ENCODE data around the gene DHX35. TPM values are rescaled to one million over a fixed set of nuclear protein-coding genes. Genes with fewer than 3 reads are reported as not detected.

The DHX35 gene
- total and polyA plus RNA-seq, 2 experiments from 2014 or later, result 8.3 to 25.9 TPM

DNA sequence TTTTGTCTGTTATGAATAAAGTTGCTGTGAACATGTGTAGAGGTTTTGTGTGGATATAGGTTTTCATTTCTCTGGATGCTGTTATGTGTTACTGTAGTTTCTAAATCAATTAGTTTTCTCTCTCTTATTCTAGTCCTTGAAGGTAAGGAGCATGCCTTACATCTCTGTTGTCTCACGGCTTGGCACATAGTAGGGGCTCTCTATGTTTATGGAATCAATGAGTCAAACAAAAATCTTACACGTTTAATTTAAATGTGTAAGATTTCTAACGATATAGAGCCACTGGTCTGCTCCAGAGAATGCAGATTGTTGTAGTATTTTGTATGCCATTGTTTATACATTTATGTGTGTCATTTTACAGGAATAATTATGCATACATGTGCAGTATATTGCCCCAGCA lies 15.3 kb upstream of the DHX35 start (continued):
- TF ChIP-seq, protein P1, sequence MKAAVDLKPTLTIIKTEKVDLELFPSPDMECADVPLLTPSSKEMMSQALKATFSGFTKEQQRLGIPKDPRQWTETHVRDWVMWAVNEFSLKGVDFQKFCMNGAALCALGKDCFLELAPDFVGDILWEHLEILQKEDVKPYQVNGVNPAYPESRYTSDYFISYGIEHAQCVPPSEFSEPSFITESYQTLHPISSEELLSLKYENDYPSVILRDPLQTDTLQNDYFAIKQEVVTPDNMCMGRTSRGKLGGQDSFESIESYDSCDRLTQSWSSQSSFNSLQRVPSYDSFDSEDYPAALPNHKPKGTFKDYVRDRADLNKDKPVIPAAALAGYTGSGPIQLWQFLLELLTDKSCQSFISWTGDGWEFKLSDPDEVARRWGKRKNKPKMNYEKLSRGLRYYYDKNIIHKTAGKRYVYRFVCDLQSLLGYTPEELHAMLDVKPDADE (IDR thresholded peaks at IDR 0.05), result no peak

DNA sequence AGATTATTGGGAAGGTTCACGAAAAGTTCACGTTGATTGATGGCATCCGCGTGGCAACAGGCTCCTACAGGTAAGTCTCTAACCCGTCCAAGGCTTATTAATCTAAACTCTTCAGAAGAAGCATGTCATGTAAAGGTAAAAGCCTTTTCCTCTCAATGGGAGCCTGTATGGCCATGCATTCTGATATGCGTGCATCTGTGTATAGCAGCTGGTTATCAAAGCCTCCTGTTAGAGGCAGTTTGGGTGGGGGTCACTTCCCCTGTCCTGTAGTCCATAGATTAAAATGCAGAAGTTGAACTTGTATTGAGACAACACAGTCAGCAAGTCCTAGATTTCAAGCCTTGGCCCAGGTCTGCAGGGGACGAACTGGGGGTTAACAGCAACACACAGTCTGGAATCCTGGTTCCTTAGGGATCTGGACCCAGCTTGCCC lies 14.2 kb upstream of the DHX35 start:
- no peak overlapping the region for H3K4me2 ChIP-seq
- peaks cover 29% of the 10 kb centered on the region for H3K79me2 ChIP-seq (replicated peaks; ENCODE audit: insufficient read depth)
- H3K27ac Mint-ChIP-seq, result no peak overlapping the region
- ATAC-seq (no peak), DNase-seq (ENCODE audit: low spot score) (no peak)
- H3F3A ChIP-seq (replicated peaks; ENCODE audit: low read depth), result 0 out of 2 replicates have a peak, but pooled peaks cover 2% of the 10 kb centered on the region
- H3K9me2 ChIP-seq (ENCODE audit: insufficient read depth), result no peaks in the 10 kb centered on the region
- H3K27me3 Mint-ChIP-seq (ENCODE audit: insufficient read depth, low read depth, poor library complexity), result peaks cover 3% of the 10 kb centered on the region
- peaks cover 39% of the 10 kb centered on the region; the same call in 1 of the 2 replicates for H4K20me1 ChIP-seq (replicated peaks; ENCODE audit: insufficient read depth)
- TF ChIP-seq STAT1 (IDR thresholded peaks at IDR 0.05; ENCODE audit: unreplicated experiment), result no peak
- no peak overlapping the region for H3K4me3 ChIP-seq
- H3K27me3 ChIP-seq (ENCODE audit: insufficient read depth), result no peaks in the 10 kb centered on the region
- H3K9me3 Mint-ChIP-seq, result no peaks in the 10 kb centered on the region
- no peak overlapping the region for H3K4me3 Mint-ChIP-seq
- H3K36me3 Mint-ChIP-seq (ENCODE audit: low read depth), result peaks cover 89% of the 10 kb centered on the region
- no peak overlapping the region for H3K27ac ChIP-seq (ENCODE audit: low read depth)
- no peaks in the 10 kb centered on the region for H3K4me1 Mint-ChIP-seq
- H3K36me3 ChIP-seq (ENCODE audit: insufficient read depth), result peaks cover 47% of the 10 kb centered on the region
- no peaks in the 10 kb centered on the region for H3K4me1 ChIP-seq (ENCODE audit: insufficient read depth)
- no peak overlapping the region for H2AFZ ChIP-seq

DNA sequence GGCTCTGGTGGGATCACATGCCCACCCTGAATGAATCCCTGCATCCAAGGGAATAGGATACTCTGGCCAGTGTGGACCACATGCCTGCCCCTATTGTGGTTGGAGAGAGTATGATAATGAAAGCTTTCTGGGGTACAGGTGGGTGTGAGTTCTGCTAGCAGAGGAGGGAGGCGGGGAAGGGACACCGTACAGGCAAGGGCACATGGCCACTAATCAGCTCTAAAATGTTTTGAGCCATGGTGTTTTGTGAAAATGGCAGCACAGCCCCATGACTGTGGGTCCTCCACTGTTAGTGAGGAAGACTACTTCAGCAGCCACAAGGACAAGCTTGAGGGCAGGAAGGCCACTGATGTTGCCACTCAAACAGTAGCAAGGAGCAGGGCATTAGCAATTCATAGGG lies 11.9 kb upstream of the DHX35 start:
- no peaks in the 10 kb centered on the region for H3K9me3 Mint-ChIP-seq
- H3K36me3 Mint-ChIP-seq (ENCODE audit: low read depth), result peaks cover 89% of the 10 kb centered on the region
- no peaks in the 10 kb centered on the region for H3K9me2 ChIP-seq (ENCODE audit: insufficient read depth)
- H3K4me3 Mint-ChIP-seq, result no peak overlapping the region
- no peaks in the 10 kb centered on the region for H3K4me1 Mint-ChIP-seq
- H3K27ac ChIP-seq (ENCODE audit: low read depth), result no peak overlapping the region
- H3K27ac Mint-ChIP-seq, result no peak overlapping the region; the same call in 1 of the 2 replicates
- no peak overlapping the region for H3K4me3 ChIP-seq
- peaks cover 3% of the 10 kb centered on the region for H3K27me3 Mint-ChIP-seq (ENCODE audit: insufficient read depth, low read depth, poor library complexity)
- peaks cover 47% of the 10 kb centered on the region for H3K36me3 ChIP-seq (ENCODE audit: insufficient read depth)
- H2AFZ ChIP-seq, result no peak overlapping the region
- H3K4me1 ChIP-seq (ENCODE audit: insufficient read depth), result no peaks in the 10 kb centered on the region
- peaks cover 21% of the 10 kb centered on the region for H3K79me2 ChIP-seq (replicated peaks; ENCODE audit: insufficient read depth)
- 0 out of 2 replicates have a peak, but pooled peaks cover 6% of the 10 kb centered on the region for H3F3A ChIP-seq (replicated peaks; ENCODE audit: low read depth)
- H4K20me1 ChIP-seq (replicated peaks; ENCODE audit: insufficient read depth), result peaks cover 24% of the 10 kb centered on the region; the same call in 1 of the 2 replicates
- no peak for DNase-seq (ENCODE audit: low spot score)
- H3K4me2 ChIP-seq, result no peak overlapping the region
- ATAC-seq, result no peak
- no peaks in the 10 kb centered on the region for H3K27me3 ChIP-seq (ENCODE audit: insufficient read depth)
- no peak for TF ChIP-seq ZNF331 (CRISPR knock-in tag; IDR thresholded peaks at IDR 0.05; ENCODE audit: low read depth)
- no peak for TF ChIP-seq POLR2AphosphoS5 (IDR thresholded peaks at IDR 0.05; ENCODE audit: low read depth)
- TF ChIP-seq JUNB (IDR thresholded peaks at IDR 0.05; ENCODE audit: unreplicated experiment), result no peak
- TF ChIP-seq, protein P2, sequence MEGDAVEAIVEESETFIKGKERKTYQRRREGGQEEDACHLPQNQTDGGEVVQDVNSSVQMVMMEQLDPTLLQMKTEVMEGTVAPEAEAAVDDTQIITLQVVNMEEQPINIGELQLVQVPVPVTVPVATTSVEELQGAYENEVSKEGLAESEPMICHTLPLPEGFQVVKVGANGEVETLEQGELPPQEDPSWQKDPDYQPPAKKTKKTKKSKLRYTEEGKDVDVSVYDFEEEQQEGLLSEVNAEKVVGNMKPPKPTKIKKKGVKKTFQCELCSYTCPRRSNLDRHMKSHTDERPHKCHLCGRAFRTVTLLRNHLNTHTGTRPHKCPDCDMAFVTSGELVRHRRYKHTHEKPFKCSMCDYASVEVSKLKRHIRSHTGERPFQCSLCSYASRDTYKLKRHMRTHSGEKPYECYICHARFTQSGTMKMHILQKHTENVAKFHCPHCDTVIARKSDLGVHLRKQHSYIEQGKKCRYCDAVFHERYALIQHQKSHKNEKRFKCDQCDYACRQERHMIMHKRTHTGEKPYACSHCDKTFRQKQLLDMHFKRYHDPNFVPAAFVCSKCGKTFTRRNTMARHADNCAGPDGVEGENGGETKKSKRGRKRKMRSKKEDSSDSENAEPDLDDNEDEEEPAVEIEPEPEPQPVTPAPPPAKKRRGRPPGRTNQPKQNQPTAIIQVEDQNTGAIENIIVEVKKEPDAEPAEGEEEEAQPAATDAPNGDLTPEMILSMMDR (conservative IDR thresholded peaks at IDR 0.05; ENCODE audit: low read depth in 2 of 2), result no peak
- TF ChIP-seq, protein P1 (IDR thresholded peaks at IDR 0.05), result no peak
- TF ChIP-seq ZNF114 (CRISPR knock-in tag; IDR thresholded peaks at IDR 0.05), result no peak
- no peak for TF ChIP-seq NANOG (IDR thresholded peaks at IDR 0.05; ENCODE audit: borderline replicate concordance)
- TF ChIP-seq, protein P3, sequence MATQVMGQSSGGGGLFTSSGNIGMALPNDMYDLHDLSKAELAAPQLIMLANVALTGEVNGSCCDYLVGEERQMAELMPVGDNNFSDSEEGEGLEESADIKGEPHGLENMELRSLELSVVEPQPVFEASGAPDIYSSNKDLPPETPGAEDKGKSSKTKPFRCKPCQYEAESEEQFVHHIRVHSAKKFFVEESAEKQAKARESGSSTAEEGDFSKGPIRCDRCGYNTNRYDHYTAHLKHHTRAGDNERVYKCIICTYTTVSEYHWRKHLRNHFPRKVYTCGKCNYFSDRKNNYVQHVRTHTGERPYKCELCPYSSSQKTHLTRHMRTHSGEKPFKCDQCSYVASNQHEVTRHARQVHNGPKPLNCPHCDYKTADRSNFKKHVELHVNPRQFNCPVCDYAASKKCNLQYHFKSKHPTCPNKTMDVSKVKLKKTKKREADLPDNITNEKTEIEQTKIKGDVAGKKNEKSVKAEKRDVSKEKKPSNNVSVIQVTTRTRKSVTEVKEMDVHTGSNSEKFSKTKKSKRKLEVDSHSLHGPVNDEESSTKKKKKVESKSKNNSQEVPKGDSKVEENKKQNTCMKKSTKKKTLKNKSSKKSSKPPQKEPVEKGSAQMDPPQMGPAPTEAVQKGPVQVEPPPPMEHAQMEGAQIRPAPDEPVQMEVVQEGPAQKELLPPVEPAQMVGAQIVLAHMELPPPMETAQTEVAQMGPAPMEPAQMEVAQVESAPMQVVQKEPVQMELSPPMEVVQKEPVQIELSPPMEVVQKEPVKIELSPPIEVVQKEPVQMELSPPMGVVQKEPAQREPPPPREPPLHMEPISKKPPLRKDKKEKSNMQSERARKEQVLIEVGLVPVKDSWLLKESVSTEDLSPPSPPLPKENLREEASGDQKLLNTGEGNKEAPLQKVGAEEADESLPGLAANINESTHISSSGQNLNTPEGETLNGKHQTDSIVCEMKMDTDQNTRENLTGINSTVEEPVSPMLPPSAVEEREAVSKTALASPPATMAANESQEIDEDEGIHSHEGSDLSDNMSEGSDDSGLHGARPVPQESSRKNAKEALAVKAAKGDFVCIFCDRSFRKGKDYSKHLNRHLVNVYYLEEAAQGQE (IDR thresholded peaks at IDR 0.05; ENCODE audit: unreplicated experiment), result no peak
- no peak for TF ChIP-seq STAT1 (IDR thresholded peaks at IDR 0.05; ENCODE audit: unreplicated experiment)
